ENCODE measurements around the gene ORM2.
"Not testable (repeated sequence)": the region's sequence is repeated elsewhere in the genome, so short reads cannot be mapped to it uniquely, and the experiment has no call there.

DNA sequence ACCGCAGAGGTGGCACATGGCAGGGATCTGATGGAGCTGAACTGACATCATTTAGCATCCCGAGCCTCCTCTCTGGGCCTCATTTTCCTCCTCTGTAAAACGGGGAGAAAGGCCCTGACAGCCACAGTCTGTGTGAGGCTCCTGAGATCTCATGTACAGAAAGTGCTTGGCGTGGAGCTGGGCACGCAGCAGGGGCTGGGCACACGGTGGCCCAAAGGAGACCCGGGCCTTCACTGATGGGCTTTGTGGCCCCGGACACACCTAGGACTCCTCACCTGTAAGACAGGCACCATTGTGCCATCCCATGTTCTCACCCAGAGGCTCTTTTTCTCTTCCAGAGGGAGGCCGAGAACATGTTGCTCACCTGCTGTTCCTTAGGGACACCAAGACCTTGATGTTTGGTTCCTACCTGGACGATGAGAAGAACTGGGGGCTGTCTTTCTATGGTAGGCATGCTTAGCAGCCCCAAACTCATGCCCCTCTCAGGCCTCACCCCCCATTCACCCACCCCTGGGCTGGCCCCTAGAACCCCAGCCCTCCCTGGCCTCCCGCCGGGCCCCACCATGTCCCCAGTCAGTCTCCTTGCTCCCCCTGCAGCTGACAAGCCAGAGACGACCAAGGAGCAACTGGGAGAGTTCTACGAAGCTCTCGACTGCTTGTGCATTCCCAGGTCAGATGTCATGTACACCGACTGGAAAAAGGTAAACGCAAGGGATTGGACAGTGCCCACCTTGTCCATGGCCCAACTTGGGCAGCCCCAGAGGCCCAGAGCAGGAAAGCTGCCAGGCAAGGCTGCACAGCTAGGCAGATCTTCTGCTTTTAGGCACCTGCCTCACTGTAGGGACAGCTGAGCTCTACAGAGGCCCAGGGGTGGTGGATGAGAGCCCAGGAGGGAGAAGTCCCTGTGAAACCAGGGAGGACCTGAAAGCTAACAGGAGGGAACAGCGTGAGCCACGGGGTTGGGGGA is 1.8 kb downstream of the ORM2 start:
- TF ChIP-seq, protein P1, sequence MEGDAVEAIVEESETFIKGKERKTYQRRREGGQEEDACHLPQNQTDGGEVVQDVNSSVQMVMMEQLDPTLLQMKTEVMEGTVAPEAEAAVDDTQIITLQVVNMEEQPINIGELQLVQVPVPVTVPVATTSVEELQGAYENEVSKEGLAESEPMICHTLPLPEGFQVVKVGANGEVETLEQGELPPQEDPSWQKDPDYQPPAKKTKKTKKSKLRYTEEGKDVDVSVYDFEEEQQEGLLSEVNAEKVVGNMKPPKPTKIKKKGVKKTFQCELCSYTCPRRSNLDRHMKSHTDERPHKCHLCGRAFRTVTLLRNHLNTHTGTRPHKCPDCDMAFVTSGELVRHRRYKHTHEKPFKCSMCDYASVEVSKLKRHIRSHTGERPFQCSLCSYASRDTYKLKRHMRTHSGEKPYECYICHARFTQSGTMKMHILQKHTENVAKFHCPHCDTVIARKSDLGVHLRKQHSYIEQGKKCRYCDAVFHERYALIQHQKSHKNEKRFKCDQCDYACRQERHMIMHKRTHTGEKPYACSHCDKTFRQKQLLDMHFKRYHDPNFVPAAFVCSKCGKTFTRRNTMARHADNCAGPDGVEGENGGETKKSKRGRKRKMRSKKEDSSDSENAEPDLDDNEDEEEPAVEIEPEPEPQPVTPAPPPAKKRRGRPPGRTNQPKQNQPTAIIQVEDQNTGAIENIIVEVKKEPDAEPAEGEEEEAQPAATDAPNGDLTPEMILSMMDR (IDR thresholded peaks at IDR 0.05) = not testable (repeated sequence)
- TF ChIP-seq POLR2A (IDR thresholded peaks at IDR 0.05) = not testable (repeated sequence)

All from Peyer's patch (tissue), 4 donors.